OCI-LY7 (cell line): ENCODE measurements around the gene OGT.

Experiments
- EZH2phosphoT487 ChIP-seq: fragments of 200-600 bp; sonication (generic); IDR thresholded peaks from 2 replicates; pipeline ENCODE4 v1.6.1; 2018; ENCODE audit warnings: low read depth, borderline replicate concordance, mild to moderate bottlenecking, mixed run types, antibody characterized with exemption, low read length, moderate library complexity, mixed read lengths
- TF ChIP-seq, protein P1 (sequence below): fragments of 200-600 bp; sonication (generic); conservative IDR thresholded peaks from 2 replicates; pipeline ENCODE4 v1.5.1; 2014; ENCODE audit warnings: mild to moderate bottlenecking, antibody characterized with exemption, low read length, moderate library complexity, mixed read lengths

DNA sequence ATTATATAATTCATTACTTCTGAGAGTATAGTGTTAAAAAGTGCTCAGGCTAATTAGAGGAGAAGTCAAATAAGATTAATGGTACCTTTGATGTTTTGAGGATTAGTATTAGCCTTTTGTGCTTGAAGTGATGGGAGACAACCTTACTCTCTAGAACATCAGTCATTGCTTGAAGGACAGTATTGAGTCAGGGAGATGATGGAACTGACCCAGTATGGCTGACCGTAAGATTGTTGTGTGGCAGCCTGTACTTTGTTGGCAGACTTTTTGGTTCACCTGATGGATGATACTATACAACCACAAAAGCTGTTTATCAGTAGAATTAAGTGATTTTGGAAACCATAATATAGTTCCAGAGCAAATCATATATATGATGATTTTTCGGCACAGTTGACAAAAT, 9.9 kb downstream of the OGT start:
- no peak for TF ChIP-seq EZH2phosphoT487
- TF ChIP-seq, protein P1, sequence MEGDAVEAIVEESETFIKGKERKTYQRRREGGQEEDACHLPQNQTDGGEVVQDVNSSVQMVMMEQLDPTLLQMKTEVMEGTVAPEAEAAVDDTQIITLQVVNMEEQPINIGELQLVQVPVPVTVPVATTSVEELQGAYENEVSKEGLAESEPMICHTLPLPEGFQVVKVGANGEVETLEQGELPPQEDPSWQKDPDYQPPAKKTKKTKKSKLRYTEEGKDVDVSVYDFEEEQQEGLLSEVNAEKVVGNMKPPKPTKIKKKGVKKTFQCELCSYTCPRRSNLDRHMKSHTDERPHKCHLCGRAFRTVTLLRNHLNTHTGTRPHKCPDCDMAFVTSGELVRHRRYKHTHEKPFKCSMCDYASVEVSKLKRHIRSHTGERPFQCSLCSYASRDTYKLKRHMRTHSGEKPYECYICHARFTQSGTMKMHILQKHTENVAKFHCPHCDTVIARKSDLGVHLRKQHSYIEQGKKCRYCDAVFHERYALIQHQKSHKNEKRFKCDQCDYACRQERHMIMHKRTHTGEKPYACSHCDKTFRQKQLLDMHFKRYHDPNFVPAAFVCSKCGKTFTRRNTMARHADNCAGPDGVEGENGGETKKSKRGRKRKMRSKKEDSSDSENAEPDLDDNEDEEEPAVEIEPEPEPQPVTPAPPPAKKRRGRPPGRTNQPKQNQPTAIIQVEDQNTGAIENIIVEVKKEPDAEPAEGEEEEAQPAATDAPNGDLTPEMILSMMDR = no peak
